Amygdala (tissue), 56 donors: ENCODE measurements around the gene CACNG6.

ENCODE experiments used
- DNase-seq, 56 donors: peaks; one replicate each; lab custom pipeline; 2025; lab: John Stamatoyannopoulos, UW

The CACNG6 gene

DNA sequence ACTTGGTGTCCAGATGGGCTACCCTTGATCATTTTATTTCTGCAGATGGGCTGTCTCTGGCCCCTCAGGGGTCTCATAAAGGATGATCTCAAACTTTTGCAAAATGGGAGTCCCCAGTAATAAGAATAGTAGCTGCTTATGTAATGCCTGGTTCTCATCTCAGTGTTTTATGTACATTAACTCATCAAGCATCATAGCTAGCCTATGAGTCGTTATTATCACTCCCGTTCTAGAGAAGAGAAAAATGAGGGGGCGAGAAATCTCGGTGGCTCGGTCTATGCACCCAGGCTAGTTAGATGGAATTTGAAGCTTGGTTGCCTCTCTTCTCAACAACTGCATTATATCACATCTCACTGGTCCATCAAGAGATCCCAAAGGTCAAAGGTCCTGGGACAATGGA, 3.4 kb downstream of the CACNG6 start:
- no peak for DNase-seq

- no peak for DNase-seq
Measured at GRCh38 chr19:53998223-53998622, 6.8 kb downstream of the CACNG6 start.

DNA sequence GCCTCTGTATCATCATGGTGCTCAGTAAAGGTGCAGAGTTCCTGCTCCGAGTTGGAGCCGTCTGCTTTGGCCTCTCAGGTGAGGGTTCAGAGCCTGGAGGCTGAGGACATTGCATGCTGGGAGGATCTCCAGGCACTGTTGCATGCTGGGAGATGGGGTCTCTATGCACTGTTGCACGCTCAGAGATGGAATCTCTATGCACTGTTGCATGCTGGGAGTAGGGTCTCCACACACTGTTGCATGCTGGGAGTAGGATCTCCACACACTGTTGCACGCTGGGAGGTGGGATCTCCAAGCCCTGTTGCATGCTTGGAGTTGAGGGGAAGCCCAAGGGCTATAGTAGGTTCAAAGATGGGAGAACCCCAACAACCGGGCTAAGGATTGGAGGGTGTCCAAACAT, 8.3 kb downstream of the CACNG6 start:
- no peak for DNase-seq

DNA sequence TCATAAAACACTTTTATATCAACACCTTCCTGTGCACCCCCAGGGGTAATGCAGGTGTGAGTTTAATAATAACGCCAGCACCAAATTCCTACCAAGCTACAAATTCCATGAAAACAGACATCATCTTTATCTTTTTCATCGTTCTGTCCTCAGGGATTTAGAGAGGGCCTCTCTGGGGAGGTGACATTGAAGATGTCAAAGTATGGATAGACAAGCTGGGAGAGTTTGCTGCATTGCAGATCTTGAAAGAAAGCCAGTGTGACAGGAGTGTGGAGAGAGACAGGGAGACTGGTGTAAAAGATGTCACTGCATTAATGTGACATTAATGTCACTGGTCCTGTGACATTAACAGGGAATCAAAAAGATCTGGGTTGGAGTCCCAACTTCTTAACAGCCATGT, 10.1 kb downstream of the CACNG6 start:
- DNase-seq: no peak

DNA sequence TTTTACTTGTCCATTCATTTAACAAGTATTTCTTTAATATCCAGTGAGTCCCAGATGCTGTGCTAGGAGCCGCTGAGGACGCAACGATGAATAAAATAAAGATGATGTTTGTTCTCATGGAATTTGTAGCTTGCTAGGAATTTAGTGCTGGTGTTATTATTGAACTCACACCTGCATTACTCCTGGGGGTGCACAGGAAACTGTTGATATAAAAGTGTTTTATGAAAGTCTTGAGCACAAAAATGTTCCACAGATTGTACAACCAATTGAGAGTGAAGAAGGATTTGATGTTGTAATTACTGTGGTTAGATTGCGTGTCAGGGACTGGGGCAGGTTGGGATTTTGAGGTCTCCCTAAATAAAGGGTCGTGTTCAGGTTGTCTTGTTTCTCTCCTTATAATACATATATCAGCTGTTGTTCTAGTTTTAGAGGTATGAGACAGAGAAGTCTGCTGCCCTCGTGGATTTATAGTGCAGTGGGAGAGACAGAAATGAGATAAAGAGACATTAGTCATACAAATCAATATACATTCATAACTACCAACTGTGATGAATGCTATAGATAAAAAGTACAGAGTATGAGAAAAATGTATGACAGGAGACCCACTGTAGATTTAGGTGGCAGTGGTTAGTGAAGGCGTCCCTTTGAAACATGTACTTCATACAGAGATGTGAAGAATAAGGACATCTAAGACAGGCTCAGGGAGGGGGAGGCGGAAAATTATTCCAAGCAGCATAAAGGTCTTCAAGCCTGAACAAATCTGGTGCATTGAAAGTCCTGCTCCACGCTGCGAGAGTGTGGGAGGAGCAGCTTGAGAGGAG, 11.3 kb downstream of the CACNG6 start:
- DNase-seq: no peak

DNA sequence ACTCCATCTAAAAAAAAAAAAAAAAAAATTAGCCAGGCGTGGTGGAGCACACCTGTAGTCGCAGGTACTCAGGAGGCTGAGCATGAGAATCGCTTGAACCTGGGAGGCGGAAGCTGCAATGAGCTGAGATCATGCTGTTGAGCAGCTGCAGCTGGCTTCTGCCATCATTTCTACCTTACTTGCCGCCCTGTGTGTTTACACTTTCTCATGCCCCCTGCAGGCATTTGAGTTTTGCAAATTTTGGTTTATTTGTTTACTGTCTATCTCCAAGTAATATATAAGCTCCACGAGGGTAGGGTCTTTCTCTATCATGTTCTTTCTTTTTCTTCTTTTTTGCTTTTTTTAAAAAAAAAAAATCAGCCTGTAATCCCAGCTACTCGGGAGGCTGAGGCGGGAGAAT, 18.0 kb downstream of the CACNG6 start:
- no peak for DNase-seq

- no peak for DNase-seq
Measured at GRCh38 chr19:54010474-54010873, 19.0 kb downstream of the CACNG6 start.

GRCh38 chr19:54011507-54012211, 20.2 kb downstream of the CACNG6 start:
- peak in 1 of 56 donors; percentile 8 for DNase-seq

GRCh38 chr19:54013866-54014265, 22.4 kb downstream of the CACNG6 start:
- DNase-seq: no peak

GRCh38 chr19:54014920-54015560, 23.6 kb downstream of the CACNG6 start:
- DNase-seq: no peak

DNA sequence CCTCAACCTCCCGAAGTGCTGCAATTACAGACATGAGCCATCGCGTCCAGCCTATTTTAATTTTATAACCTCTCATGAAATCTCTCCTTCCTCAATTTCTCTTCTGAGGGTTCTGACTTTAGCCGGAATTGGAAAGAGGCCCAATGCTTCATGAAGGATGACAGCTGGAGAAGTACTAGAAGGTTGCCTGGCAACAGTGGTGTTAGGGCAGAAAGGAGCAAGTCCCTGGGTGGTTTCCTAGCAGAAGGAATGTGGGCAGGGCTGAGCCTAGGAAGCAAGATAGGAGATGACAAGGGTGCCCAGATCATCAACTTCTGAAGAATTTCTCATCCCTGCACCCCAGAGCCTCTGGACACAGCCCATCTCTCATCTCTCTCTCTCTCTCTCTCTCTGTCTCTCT, 25.8 kb downstream of the CACNG6 start:
- DNase-seq: peak in 2 of 56 donors; percentile 2 to 7

DNA sequence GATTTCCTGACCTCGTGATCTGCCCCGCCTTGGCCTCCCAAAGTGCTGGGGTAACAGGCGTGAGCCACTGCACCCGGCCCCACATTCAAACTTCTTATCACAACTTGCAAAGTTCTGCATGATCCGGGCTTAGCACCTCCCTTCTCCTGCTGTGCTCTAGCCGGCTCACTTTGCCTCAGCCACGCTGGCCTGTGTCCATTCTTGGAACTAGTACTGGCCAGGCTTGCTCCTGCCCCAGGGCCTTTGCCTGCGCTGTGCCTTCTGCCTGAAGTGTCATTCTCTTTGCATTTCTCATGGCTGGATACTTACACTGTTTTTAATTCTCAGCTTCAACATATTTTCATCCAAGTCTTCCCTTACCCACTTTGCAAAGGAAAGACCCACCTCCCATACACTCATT, 29.9 kb downstream of the CACNG6 start:
- no peak for DNase-seq

GRCh38 chr19:54021932-54022331, 30.5 kb downstream of the CACNG6 start:
- no peak for DNase-seq

GRCh38 chr19:54023191-54023590, 31.8 kb downstream of the CACNG6 start:
- DNase-seq: no peak

- DNase-seq: no peak
Measured at GRCh38 chr19:54024660-54025059, 33.2 kb downstream of the CACNG6 start.

DNA sequence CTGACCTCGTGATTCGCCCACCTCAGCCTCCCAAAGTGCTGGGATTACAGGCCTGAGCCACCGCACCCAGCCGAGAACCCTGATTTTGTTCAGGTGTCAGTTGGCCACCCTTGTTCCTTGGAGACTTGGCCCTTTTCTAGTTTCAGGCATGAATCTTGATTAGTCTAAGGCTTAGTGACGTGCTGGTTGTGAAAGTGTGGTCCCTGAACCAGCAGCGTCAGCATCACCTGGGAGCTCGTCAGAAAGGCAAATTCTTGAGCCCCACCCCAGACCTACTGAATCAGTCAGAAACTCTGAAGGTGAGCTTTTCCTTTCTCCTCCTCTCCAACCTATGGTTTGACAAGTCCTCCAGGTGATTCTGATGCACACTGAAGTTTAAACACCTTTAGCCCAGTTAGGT, 35.2 kb downstream of the CACNG6 start:
- no peak for DNase-seq

GRCh38 chr19:54029301-54029700, 37.9 kb downstream of the CACNG6 start:
- DNase-seq: no peak

- DNase-seq: peak in 35 of 56 donors; percentile 3 to 74 (median 19)
Measured at GRCh38 chr19:54029930-54030490, 38.6 kb downstream of the CACNG6 start.

DNA sequence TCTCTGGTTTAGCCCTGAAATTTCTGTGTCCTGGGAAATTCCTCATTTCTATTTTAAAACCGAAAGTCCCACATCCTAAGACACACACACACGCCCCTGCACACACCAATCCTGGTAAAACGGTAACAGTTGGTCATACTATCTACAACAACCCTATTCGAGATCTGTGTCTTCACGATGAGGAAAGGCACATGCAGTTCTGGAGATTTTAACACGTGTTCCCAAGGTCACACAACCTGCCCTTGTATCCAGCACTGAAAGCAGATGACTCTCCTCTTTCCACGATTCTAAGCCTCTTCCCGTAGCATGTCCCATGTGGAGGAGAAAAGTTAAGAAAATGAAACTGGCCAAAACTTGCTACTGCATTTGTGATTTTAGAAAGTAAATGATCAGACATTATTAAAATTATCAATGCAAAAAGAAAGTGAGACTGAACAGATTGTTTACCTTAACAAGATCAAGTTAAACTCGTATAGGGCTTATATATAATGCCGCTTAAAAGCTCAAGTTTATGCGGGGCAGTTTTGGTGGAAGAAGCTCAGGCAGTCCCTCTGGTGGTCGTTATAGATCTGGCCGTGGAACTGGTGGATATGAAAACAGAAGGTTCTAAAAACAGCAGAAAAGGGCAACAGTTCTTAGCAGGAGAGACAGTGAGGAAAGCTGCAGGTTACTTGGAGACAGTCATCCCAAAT, 39.6 kb downstream of the CACNG6 start:
- peak in 1 of 56 donors; percentile 9 for DNase-seq
